Hepatocyte (in vitro differentiated cells): ENCODE results near the gene CARS1.

Source experiments
- CTCF ChIP-seq: fragments of 200-600 bp; sonication (generic); IDR thresholded peaks from 2 replicates; pipeline ENCODE4 v1.5.1; 2016; ENCODE audit warnings: antibody characterized with exemption, mild to moderate bottlenecking; ENCODE audit not compliant: poor library complexity
- EZH2 ChIP-seq: fragments of 200-600 bp; sonication (generic); IDR thresholded peaks from 2 replicates; pipeline ENCODE4 v1.6.1; 2016; ENCODE audit warnings: antibody characterized with exemption, mild to moderate bottlenecking, borderline replicate concordance

GRCh38 chr11:3016861-3017260 is 40.4 kb downstream of the CARS1 start:
- TF ChIP-seq CTCF (no peak), EZH2 (no peak)
